Choroid plexus epithelial cell (primary cell): Measurements from ENCODE around the gene IL24.
"Not testable (repeated sequence)": the region's sequence is repeated elsewhere in the genome, so short reads cannot be mapped to it uniquely, and the experiment has no call there.

Source experiments
- DNase-seq: peaks from one replicate; pipeline ENCODE4 v3.0.0-alpha.2; 2010; ENCODE audit warnings: low read depth
- H3K4me3 ChIP-seq: 2 replicates; pipeline ENCODE4 v1.5.1; 2011; ENCODE audit warnings: low read depth, mild to moderate bottlenecking, control low read depth, low read length, moderate library complexity
- TF ChIP-seq, protein P1 (sequence below): conservative IDR thresholded peaks from 2 replicates; pipeline ENCODE4 v1.5.1; 2011; ENCODE audit warnings: low read depth, mild to moderate bottlenecking, control low read depth, inconsistent platforms, low read length, moderate library complexity

IL24 gene

GRCh38 chr1:206897175-206897574 is at the start of gene IL24:
Gene IL24, plus strand, starts transcription at chr1:206897443. Its CDS starts 390 bp downstream, at chr1:206897833.
- DNase-seq = no peak
- H3K4me3 ChIP-seq = no peak within 1 kb of the TSS
- TF ChIP-seq, protein P1, sequence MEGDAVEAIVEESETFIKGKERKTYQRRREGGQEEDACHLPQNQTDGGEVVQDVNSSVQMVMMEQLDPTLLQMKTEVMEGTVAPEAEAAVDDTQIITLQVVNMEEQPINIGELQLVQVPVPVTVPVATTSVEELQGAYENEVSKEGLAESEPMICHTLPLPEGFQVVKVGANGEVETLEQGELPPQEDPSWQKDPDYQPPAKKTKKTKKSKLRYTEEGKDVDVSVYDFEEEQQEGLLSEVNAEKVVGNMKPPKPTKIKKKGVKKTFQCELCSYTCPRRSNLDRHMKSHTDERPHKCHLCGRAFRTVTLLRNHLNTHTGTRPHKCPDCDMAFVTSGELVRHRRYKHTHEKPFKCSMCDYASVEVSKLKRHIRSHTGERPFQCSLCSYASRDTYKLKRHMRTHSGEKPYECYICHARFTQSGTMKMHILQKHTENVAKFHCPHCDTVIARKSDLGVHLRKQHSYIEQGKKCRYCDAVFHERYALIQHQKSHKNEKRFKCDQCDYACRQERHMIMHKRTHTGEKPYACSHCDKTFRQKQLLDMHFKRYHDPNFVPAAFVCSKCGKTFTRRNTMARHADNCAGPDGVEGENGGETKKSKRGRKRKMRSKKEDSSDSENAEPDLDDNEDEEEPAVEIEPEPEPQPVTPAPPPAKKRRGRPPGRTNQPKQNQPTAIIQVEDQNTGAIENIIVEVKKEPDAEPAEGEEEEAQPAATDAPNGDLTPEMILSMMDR = no peak

DNA sequence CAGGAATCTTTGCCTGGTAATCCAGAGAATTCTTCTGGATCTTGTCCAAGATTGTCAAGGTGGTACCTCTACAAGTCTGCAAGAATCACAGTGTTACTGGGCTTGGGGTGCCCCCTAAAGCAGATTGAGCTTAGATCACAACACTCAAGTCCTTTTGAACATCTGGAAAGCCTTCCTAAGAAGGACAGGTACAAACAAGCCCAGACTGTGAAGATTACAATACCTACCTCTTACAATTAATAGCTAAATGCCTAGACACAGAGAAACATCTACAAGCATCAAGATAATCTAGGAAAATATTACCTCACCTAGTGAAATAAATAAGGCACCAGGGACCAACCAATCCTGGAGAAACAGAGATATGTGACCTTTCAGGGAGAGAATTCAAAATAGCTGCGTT is 49.3 kb upstream of the IL24 start:
- TF ChIP-seq, protein P1 = no peak
- no peak for DNase-seq
- no peak overlapping the region for H3K4me3 ChIP-seq

GRCh38 chr1:206850401-206850800 is 46.8 kb upstream of the IL24 start:
- TF ChIP-seq, protein P1 = no peak
- H3K4me3 ChIP-seq = no peak overlapping the region
- no peak for DNase-seq

- no peak overlapping the region for H3K4me3 ChIP-seq
- TF ChIP-seq, protein P1 = no peak
Observed at GRCh38 chr1:206851341-206852010, 45.8 kb upstream of the IL24 start.

GRCh38 chr1:206852662-206853061 is 44.6 kb upstream of the IL24 start:
- not testable (repeated sequence) for H3K4me3 ChIP-seq, DNase-seq

More at GRCh38 chr1:206851341-206852010, 45.8 kb upstream of the IL24 start:
- peak; percentile 43 for DNase-seq

- not testable (repeated sequence) for DNase-seq, H3K4me3 ChIP-seq
Observed at GRCh38 chr1:206853696-206854095, 43.5 kb upstream of the IL24 start.

GRCh38 chr1:206854401-206855129 is 42.7 kb upstream of the IL24 start:
- DNase-seq = peak; percentile 34
- H3K4me3 ChIP-seq = no peak overlapping the region
- TF ChIP-seq, protein P1 = no peak

GRCh38 chr1:206855859-206856258 is 41.4 kb upstream of the IL24 start:
- TF ChIP-seq, protein P1 = no peak
- DNase-seq = no peak
- H3K4me3 ChIP-seq = no peak overlapping the region
